GM19463 (cell line): ENCODE results near the gene GHRL.
"Not testable (repeated sequence)": the region's sequence is repeated elsewhere in the genome, so short reads cannot be mapped to it uniquely, and the experiment has no call there.

Experiments
- ATAC-seq: cut with Tn5 transposase; IDR thresholded peaks from one replicate; pipeline ENCODE4 v1.9.1; 2021; ENCODE audit warnings: mild to moderate bottlenecking, moderate library complexity; ENCODE audit not compliant: unreplicated experiment

GHRL gene

DNA sequence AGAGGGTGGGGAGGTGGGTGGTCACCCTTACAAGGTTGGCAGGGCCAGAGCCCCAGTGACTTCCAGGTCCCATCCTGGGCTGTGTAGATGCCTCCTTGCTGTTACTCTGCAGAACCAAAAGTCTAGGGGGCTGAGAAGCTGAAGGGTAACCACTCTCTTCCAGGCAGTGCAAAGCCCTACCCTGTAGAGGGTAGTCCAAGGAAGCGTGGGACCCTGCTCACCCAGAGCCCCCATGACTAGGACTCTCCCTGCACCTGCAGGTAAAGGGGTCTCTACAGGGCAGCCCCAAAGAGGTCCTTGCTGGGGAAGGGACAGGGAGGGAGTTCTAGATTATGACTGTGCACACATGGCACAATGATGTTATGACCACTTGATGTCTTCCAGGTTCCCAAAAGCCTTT, 14.2 kb downstream of the GHRL start:
- no peak for ATAC-seq

DNA sequence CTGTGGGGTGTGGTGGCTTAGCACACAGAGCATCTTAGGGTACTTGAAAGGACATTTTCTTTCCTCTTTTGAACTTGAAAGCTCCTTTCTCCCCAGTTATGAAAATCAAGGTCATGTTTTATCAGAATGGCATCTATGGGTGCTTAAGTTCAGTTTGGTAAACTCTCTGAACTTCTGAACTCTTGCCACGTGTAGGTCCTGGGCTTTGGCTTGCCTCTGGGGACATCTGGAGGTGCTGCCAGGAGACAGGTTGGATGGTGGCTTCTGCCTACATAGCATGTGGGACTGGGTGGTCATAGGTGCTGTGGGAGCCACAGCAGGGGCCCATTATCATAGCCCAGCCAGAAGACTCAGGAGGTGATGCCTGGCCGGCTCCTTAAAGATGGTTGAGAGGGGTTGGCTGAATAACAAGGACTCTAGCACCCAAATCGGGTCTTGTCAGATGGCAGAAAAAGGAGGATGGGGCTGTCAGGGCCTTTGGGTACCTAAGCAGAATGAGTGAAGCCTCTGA, 15.6 kb downstream of the GHRL start:
- ATAC-seq = no peak

DNA sequence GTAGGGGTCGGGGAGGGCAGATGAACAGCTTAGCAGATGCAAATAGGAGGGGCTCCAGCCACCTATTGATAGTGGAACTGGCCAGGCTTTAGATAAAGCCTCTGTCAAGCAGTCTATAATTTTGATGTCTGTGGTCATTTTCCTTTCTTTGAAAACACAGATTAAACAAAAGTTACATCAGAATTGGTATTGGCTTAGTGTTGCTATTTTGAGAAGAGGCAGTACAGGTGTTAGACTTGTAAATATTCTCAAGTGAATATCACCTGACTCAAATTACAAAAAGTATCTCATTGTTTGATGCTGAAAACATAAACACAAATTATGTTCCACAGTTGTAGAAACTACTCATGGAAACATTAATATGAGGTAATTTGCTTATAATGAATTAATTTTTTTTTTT, 18.1 kb downstream of the GHRL start:
- ATAC-seq = no peak

DNA sequence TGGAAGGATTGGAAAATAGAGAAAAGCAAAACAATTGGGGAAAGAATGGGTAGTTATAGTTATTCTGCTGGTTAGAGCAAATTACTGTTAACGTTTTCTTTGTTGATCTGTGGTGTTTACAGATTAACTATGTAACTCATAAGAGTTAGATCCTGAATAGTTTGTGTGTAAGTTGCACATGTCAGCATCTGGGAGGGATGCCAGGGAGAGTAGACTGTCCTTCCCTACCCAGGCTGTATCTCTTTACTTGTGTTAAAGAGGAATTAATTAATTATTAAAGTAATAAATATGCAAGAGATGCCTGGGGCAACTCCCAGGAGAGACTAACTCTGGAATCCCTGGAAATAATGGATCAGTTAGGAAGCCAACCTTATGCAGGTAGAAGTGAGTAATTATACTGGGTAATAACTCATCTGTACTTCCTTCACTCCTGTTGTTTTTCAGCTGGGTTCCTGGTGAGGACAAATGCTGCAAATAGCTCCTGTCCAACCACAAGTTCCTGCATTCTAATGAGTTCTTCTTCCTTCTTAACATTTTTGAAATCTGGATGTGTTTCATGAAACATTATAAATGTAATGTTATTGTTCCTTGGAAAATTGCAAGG, 18.9 kb downstream of the GHRL start:
- no peak for ATAC-seq

DNA sequence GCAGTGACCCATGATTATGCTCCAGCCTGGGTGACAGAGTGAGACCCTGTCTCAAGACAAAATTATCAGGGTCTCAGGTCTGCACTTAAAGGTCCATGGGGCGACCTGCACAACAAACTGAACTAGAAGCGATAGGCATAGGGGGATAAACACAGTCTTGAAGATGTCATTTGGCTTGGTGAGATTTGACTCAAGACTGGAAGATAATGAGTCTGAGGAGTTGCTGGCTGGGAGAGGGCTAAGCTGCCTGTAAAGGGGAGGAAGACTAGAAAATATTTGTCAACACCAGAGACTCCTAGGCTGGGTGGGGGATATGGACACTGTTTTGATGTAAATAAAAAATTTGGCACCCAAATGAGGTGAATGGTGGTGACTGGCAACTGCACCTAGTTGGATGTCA, 19.8 kb downstream of the GHRL start:
- no peak for ATAC-seq

DNA sequence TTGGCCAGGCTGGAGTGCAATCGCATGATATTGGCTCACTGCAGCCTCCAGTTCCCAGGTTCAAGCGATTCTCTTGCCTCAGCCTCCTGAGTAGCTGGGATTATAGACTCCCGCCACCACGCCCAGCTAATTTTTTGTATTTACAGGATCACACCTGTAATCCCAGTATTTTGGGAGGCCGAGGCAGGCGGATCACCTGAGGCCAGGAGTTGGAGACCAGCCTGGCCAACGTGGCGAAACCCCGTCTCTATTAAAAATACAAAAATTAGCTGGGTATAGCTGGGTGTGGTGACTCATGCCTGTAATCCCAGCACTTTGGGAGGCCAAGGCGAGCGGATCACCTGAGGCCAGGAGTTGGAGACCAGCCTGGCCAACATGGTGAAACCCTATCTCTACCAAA, 20.3 kb downstream of the GHRL start:
- not testable (repeated sequence) for ATAC-seq

DNA sequence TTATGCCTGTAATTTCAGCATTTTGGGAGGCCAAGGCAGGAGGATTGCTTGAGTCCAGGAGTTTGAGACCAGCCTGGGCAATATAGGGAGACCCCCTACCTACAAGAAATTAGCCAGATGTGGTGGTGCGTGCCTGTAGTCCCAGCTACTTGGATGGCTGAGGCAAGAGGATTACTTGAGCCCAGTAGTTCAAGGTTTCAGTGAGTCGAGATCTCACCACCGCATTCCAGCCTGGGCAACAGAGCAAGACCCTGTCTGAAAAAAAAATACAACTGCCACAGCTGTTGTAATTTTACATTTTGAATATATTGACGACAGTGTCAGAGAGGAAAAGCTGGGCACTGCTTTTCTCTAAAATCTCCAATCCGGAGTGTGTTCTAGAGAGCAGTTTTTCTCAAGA, 23.3 kb downstream of the GHRL start:
- no peak for ATAC-seq

DNA sequence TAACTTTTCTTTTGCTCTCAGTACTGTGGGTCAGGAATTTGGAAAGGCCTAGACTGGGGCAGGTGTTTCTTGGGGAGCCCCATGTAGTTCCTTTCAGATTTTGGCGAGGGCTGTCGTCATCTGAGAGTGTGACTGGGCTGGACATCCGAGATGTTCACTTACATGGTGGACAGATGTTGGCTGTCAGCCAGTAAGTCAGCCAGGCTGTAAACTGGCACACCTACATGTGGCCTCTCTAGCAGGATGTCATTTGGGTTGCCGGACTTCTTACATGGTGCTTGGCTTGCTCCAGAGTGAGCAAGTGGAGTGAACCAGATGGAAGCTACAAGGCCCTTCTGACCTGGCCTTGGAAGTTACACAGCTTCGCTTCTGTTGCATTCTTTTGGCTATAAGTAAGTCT, 23.8 kb downstream of the GHRL start:
- ATAC-seq = no peak

DNA sequence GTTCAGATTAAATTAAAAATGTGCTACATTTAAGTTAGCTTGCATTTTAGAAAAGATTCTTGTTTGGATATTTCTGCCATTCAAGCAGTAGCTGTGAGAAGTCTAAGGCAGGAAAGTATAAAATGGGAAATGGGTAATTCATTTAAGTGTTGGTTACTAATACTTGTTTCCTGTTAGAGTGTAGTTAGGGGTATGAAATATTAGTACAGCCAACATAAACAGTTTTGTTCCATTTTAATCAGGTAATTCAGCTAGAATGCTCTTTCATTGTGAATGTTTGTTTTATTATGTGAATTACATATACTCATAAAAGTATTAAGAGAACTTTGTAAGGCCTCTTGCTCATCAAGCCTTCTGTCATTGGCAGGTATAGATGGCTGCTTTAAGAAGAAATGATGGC, 24.6 kb downstream of the GHRL start:
- no peak for ATAC-seq

DNA sequence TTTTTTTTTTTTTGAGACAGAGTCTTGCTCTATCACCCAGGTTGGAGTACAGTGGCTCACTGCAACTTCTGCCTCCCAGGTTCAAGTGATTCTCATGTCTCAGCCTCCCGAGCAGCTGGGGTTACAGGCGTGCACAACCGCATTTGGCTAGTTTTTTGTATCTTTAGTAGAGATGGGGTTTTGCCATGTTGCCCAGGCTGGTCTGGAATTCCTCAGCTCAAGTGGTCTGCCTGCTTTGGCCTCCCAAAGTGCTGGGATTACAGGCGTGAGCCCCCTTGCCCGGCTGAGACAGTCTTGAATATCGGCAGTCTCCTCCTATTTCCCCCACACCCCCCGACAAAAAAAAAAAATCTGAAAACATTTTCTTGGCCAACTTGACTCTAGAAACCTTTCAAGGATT, 25.8 kb downstream of the GHRL start:
- not testable (repeated sequence) for ATAC-seq

DNA sequence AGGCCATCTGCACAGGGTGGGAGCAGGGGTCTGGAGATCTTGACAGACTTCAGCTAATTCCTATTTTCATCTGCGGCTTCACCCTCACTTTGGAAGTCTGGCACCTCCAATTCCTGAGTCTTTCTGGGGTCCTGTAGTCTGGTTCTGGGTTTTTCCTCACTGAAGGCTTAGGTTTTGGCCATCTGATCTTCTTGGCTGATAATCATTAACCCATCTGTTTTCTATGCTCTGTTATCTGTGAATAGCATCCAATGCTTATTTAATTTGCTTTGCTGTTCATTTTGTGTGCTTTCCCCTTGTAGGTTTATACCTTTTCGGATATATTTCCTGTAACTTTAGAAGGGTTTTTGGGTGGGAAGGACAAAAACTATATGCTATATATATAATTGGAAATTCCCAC, 26.9 kb downstream of the GHRL start:
- no peak for ATAC-seq

DNA sequence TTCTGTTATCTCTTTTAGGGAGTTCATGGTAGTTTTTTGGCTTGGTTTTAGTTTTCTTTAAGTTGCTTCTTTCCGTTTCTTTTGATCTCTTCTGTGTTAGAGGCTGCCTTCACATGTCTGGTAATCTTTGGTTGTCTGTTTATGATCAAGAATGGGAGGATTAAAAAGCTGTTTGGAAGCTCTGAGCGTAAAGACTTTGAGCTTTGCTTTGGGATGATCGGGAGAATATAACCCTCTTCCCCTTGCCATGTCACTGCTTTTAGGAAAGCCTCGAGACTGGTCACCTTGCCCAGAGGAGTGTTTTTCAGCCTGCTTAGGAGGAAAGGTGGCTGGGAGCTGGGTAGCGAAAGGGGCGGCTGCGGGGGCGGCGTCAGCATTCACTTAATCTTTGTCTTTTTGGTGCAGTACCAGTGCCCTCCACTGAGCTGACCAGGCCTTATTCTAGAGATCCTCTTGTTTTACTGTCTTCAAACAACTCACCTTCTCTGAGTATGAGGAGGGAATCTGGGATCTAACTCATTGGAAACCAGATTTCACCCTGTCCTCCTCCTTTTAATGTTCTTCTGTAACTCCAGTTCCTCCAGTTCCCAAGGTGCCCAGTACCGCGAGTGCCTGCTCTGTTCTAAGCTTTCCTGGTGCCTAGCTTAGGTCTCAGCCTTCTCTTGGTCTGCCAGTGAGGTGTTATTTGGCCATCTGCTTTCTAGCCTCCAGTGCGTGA, 28.9 kb downstream of the GHRL start:
- no peak for ATAC-seq

DNA sequence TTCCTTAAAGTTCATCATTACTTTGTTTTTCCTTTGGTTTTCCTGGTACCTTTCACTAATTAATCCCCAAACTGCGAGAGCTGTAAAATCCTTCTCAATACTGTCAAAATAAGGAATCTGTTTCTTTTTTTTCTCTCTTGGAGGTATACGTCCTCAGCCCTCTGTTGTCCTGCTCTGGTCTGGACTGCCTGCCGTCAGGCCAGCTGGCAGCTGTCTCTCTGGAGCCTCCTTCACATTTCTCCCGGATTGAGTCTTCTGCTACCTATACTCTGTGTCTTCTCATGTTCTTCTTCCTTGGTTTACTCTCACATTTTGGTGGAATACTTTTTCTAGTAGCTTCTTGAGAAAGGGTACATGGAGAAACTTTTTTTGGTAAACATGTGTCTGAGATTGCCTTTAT, 30.7 kb downstream of the GHRL start:
- no peak for ATAC-seq

DNA sequence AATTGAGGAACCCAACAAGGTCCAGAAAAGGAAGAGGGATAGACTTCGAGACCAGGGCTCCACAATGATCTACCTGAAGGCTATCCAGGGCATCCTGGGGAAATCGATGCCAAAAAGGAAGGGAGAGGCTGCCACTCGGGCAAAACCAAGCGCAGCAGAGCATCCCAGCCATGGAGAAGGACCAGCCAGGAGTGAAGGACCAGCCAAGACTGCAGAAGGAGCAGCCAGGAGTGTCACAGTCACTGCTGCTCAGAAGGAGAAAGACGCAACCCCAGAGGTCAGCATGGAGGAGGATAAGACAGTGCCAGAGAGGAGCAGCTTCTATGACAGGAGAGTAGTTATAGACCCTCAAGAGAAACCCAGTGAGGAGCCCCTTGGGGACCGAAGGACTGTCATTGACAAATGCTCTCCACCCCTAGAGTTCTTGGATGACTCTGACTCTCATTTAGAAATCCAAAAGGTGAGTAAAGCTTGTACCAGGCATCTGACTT, 32.5 kb downstream of the GHRL start:
- ATAC-seq = no peak

DNA sequence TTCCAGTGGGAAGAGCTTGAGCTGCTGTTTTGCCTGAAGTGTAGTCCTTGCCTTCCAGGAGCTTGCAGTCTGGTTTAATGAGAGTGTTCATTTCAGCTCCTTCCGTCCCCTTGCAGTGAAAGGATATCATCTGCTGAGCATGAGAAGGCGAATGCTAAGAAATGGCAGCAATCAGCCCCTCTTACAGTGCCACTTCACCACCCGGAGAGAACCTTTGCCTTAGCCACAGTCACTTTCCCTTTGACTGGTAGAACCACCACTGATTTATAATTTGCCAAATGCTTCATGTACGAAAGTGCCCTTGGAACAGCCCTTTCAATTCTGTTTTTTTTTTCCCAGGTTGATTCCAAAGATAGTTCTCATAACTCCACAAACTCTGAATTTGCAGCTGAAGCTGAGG, 32.9 kb downstream of the GHRL start:
- ATAC-seq = no peak

DNA sequence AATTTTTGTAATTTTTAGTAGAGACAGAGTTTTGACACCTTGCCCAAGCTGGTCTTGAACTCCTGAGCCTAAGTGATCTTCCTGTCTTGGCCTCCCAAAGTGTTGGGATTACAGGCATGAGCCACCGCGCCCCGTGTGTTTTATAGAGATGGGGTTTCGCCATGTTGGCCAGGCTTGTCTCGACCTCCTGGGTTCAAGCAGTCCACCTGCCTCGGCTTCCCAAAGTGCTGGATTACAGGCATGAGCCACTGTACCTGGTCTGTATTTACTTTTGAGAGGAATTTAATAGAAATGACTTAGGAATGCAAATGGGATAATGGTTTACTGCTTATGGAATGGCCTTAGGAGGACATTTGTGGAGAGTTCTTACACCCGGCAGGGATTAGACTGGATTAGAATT, 33.7 kb downstream of the GHRL start:
- ATAC-seq = no peak

DNA sequence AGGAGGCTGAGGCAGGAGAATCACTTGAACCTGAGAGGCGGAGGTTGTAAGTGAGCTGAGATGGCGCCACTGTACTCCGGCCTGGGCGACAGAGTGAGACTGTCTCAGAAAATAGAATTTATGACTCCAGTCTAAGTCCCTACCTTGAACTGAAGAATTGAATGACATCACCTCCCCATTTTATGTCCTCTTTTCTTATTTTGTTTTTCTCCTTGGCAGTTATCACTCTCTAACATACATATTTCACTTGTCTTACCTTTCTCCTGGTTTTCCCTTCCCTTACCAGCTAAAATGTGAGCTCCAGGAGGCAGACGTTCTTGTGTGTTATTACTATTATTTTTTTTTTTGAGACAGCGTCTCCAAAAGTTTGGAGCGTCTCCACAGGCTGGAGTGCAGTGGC, 36.9 kb downstream of the GHRL start:
- ATAC-seq = no peak

DNA sequence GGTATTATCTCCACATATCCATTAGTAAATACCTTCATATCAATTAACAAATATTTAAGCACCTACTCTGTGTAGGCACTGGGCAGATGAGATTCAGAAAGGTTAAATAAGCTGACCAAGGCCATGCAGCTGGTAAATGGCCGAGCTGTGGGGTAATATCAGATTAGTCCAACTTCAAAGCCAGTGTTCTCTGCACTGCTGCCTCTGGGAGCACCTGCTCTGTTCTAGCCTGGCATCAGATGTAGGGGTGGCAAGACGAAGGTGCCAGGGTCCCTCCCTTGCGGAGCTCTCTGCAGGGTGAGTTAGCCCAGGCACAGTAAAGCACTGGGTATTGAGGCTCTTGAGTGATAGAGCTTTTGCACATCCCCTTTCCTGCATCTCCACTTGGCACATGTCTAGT, 39.0 kb downstream of the GHRL start:
- no peak for ATAC-seq

DNA sequence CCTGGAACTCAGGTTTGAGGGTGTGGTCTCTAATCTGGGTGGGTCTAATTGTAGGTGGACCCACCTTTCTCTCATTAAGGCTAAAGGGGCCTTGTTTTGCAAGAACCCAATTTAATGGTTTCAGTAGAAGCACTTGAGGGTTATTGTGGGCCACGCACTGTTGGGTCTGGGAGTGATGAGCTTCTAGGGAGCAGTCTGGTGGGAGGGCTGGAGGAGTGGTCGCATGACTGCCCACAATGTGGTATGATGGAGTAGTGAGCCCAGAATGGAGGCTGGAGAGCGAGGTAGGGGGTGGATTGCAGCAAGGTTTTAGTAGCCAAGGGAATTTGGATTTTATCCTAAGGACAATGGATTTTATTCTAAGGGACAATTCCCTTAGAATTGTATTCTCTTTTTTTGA, 41.7 kb downstream of the GHRL start:
- ATAC-seq = no peak

DNA sequence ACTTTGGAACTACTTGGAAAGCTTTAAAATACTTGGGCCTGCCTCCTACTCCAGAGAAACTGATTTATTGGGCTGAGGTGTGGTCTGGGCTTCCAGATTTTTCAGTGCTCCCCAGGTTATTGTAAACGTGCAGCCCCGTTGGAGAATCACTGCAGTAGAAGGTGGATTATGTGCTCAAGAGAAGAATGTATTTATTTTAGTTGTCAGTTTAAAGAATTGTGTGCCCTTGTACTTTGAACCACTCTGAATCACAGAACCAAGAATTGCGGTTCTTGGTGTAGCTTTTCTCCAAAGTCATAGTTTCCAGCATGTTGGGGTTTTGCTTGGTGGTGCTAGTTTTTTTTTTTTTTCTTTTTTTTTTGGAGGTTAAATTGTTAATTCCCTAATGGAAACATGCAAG, 42.9 kb downstream of the GHRL start:
- no peak for ATAC-seq

DNA sequence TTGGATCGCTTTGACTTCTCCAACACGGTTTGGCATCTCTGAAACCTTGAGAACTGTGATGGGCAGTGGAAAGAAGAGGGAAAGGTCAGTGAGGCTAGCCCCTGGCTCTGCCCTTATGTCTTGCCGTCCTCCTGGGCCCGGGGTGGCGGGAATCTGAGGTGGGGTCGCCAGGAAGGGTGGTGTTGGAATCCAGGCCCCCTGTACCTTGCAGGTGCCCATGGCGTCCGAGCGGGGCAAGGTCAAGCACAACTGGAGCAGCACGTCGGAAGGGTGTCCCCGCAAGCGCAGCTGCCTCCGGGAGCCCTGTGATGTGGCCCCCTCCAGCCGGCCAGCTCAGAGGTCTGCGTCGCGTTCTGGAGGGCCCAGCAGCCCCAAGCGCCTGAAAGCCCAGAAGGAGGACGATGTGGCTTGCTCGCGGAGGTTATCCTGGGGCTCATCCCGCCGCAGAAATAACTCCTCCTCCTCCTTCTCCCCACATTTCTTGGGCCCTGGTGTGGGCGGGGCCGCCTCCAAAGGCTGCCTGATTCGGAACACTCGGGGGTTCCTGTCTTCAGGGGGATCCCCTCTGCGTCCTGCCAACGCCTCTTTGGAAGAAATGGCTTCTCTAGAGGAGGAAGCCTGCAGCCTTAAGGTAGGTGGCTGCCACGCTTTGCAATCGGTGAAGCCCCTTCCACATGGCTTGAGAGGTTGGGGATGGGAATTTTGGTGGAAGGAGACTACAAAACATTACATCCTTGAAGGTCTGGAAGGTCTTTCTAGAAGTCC, 43.6 kb downstream of the GHRL start:
- no peak for ATAC-seq
